Activated CD4-positive, alpha-beta T cell treated with anti-CD3 and anti-CD28 coated beads, Interleukin-2, amount 10 ng/mL, durations not matched to agents 7 days and 5 days (primary cell): ENCODE data around the gene LSAMP. TPM values are rescaled to one million over a fixed set of nuclear protein-coding genes. Genes with fewer than 3 reads are reported as not detected.

ENCODE experiments used
- CTCF ChIA-PET: fragments of 350-600 bp; sonication (Branson Sonifier 250); formaldehyde crosslinking; loops from one replicate; lab custom pipeline; 2021; ENCODE audit warnings: antibody characterized with exemption; lab: Charles Lee
- POLR2A ChIA-PET: fragments of 350-600 bp; sonication (Branson Sonifier 250); formaldehyde crosslinking; loops from one replicate; lab custom pipeline; 2021; ENCODE audit warnings: antibody characterized with exemption; lab: Charles Lee
- DNase-seq: peaks from one replicate; pipeline ENCODE4 v3.0.0-alpha.2; 2020
- H3K27ac Mint-ChIP-seq: one replicate; pipeline ENCODE4 v1.8.0; 2021; ENCODE audit warnings: mild to moderate bottlenecking, moderate library complexity, mixed read lengths
- H3K27me3 Mint-ChIP-seq: one replicate; pipeline ENCODE4 v1.8.0; 2021; ENCODE audit warnings: mixed read lengths
- H3K36me3 Mint-ChIP-seq: one replicate; pipeline ENCODE4 v1.8.0; 2021; ENCODE audit warnings: low read depth, mixed read lengths
- H3K4me1 Mint-ChIP-seq: one replicate; pipeline ENCODE4 v1.8.0; 2021; ENCODE audit warnings: mixed read lengths
- H3K4me3 Mint-ChIP-seq: one replicate; pipeline ENCODE4 v1.8.0; 2021; ENCODE audit warnings: mild to moderate bottlenecking, moderate library complexity, mixed read lengths
- H3K9me3 Mint-ChIP-seq: one replicate; pipeline ENCODE4 v1.8.0; 2021; ENCODE audit warnings: mixed read lengths
- total RNA-seq, 2 experiments: library from RNA; stranded (reverse); gene quantifications; one replicate each; pipeline ENCODE4 v1.2.3, GENCODE V29; 2021

Gene LSAMP
- total RNA-seq, 2 experiments from 2014 or later, result not detected

- no peaks in the 10 kb centered on the region for H3K27me3 Mint-ChIP-seq
- no peak overlapping the region for H3K27ac Mint-ChIP-seq
- H3K4me3 Mint-ChIP-seq, result no peak overlapping the region
- no peaks in the 10 kb centered on the region for H3K4me1 Mint-ChIP-seq
- no peak for DNase-seq
- ChIA-PET POLR2A (no interaction called here), CTCF (no interaction called here)
- H3K36me3 Mint-ChIP-seq, result no peaks in the 10 kb centered on the region
- no peaks in the 10 kb centered on the region for H3K9me3 Mint-ChIP-seq
Observed at GRCh38 chr3:115947325-115947724, 498.0 kb downstream of the LSAMP start.

GRCh38 chr3:115943579-115943978 lies 501.7 kb downstream of the LSAMP start:
- Mint-ChIP-seq H3K9me3 (no peaks in the 10 kb centered on the region), H3K27me3 (no peaks in the 10 kb centered on the region)

GRCh38 chr3:115937054-115937453 lies 508.2 kb downstream of the LSAMP start:
- POLR2A ChIA-PET, result no interaction called here

More at GRCh38 chr3:115943579-115943978, 501.7 kb downstream of the LSAMP start:
- Mint-ChIP-seq H3K4me3 (no peak overlapping the region), H3K36me3 (no peaks in the 10 kb centered on the region), H3K27ac (no peak overlapping the region), H3K4me1 (no peaks in the 10 kb centered on the region)
- DNase-seq, result no peak
- POLR2A ChIA-PET, result no interaction called here
- CTCF ChIA-PET, result no interaction called here

GRCh38 chr3:115932807-115933206 lies 512.5 kb downstream of the LSAMP start:
- H3K27ac Mint-ChIP-seq, result no peak overlapping the region

More at GRCh38 chr3:115937054-115937453, 508.2 kb downstream of the LSAMP start:
- CTCF ChIA-PET, result interaction anchor here (0.7 kb wide), 1 partner anchor 104 kb away, joined by 3 read pairs; no protein-coding TSS in a partner anchor
- no peak for DNase-seq
- H3K36me3 Mint-ChIP-seq, result no peaks in the 10 kb centered on the region
- no peak overlapping the region for H3K27ac Mint-ChIP-seq
- no peak overlapping the region for H3K4me3 Mint-ChIP-seq
- no peaks in the 10 kb centered on the region for H3K9me3 Mint-ChIP-seq
- H3K27me3 Mint-ChIP-seq, result no peaks in the 10 kb centered on the region
- no peaks in the 10 kb centered on the region for H3K4me1 Mint-ChIP-seq

GRCh38 chr3:115931581-115931980 lies 513.7 kb downstream of the LSAMP start:
- Mint-ChIP-seq H3K36me3 (no peaks in the 10 kb centered on the region), H3K9me3 (no peaks in the 10 kb centered on the region), H3K4me1 (no peaks in the 10 kb centered on the region), H3K27me3 (peaks cover 4% of the 10 kb centered on the region), H3K27ac (no peak overlapping the region), H3K4me3 (no peak overlapping the region)
- ChIA-PET CTCF (interaction anchor here (0.7 kb wide), 1 partner anchor 335 kb away, joined by 3 read pairs; no protein-coding TSS in a partner anchor), POLR2A (no interaction called here)
- no peak for DNase-seq

More at GRCh38 chr3:115932807-115933206, 512.5 kb downstream of the LSAMP start:
- Mint-ChIP-seq H3K4me3 (no peak overlapping the region), H3K9me3 (no peaks in the 10 kb centered on the region), H3K4me1 (no peaks in the 10 kb centered on the region), H3K27me3 (peaks cover 4% of the 10 kb centered on the region), H3K36me3 (no peaks in the 10 kb centered on the region)
- CTCF ChIA-PET, result no interaction called here
- POLR2A ChIA-PET, result no interaction called here
- DNase-seq, result no peak

GRCh38 chr3:115930922-115931321 lies 514.4 kb downstream of the LSAMP start:
- POLR2A ChIA-PET, result no interaction called here
- no peak for DNase-seq
- Mint-ChIP-seq H3K27me3 (peaks cover 4% of the 10 kb centered on the region), H3K27ac (no peak overlapping the region), H3K9me3 (no peaks in the 10 kb centered on the region), H3K4me1 (no peaks in the 10 kb centered on the region), H3K4me3 (no peak overlapping the region), H3K36me3 (no peaks in the 10 kb centered on the region)
- CTCF ChIA-PET, result no interaction called here

- Mint-ChIP-seq H3K4me1 (no peaks in the 10 kb centered on the region), H3K36me3 (no peaks in the 10 kb centered on the region), H3K9me3 (no peaks in the 10 kb centered on the region), H3K27ac (no peak overlapping the region), H3K4me3 (no peak overlapping the region), H3K27me3 (peaks cover 4% of the 10 kb centered on the region)
- no peak for DNase-seq
- POLR2A ChIA-PET, result no interaction called here
- CTCF ChIA-PET, result no interaction called here
Observed at GRCh38 chr3:115930168-115930567, 515.1 kb downstream of the LSAMP start.

GRCh38 chr3:115928376-115928775 lies 516.9 kb downstream of the LSAMP start:
- Mint-ChIP-seq H3K9me3 (no peaks in the 10 kb centered on the region), H3K27me3 (peaks cover 4% of the 10 kb centered on the region), H3K27ac (no peak overlapping the region), H3K36me3 (no peaks in the 10 kb centered on the region), H3K4me3 (no peak overlapping the region), H3K4me1 (no peaks in the 10 kb centered on the region)
- no peak for DNase-seq
- ChIA-PET POLR2A (no interaction called here), CTCF (no interaction called here)

GRCh38 chr3:115927197-115927596 lies 518.1 kb downstream of the LSAMP start:
- no peak overlapping the region for H3K27ac Mint-ChIP-seq
- DNase-seq, result no peak
- H3K9me3 Mint-ChIP-seq, result no peaks in the 10 kb centered on the region
- no peaks in the 10 kb centered on the region for H3K4me1 Mint-ChIP-seq
- CTCF ChIA-PET, result no interaction called here
- H3K27me3 Mint-ChIP-seq, result peaks cover 4% of the 10 kb centered on the region
- no peaks in the 10 kb centered on the region for H3K36me3 Mint-ChIP-seq
- no peak overlapping the region for H3K4me3 Mint-ChIP-seq
- POLR2A ChIA-PET, result no interaction called here

GRCh38 chr3:115922681-115923347 lies 522.5 kb downstream of the LSAMP start:
- no peak for DNase-seq
- H3K4me1 Mint-ChIP-seq, result no peaks in the 10 kb centered on the region
- POLR2A ChIA-PET, result no interaction called here
- CTCF ChIA-PET, result no interaction called here
- H3K9me3 Mint-ChIP-seq, result no peaks in the 10 kb centered on the region
- no peaks in the 10 kb centered on the region for H3K27me3 Mint-ChIP-seq
- no peak overlapping the region for H3K4me3 Mint-ChIP-seq
- no peak overlapping the region for H3K27ac Mint-ChIP-seq
- no peaks in the 10 kb centered on the region for H3K36me3 Mint-ChIP-seq

GRCh38 chr3:115921711-115922110 lies 523.6 kb downstream of the LSAMP start:
- Mint-ChIP-seq H3K36me3 (no peaks in the 10 kb centered on the region), H3K27ac (no peak overlapping the region), H3K9me3 (no peaks in the 10 kb centered on the region), H3K27me3 (no peaks in the 10 kb centered on the region), H3K4me1 (no peaks in the 10 kb centered on the region), H3K4me3 (no peak overlapping the region)
- ChIA-PET POLR2A (no interaction called here), CTCF (no interaction called here)
- DNase-seq, result no peak

GRCh38 chr3:115918900-115919299 lies 526.4 kb downstream of the LSAMP start:
- H3K27ac Mint-ChIP-seq, result no peak overlapping the region
- H3K4me1 Mint-ChIP-seq, result no peaks in the 10 kb centered on the region
- no peaks in the 10 kb centered on the region for H3K27me3 Mint-ChIP-seq
- no peaks in the 10 kb centered on the region for H3K9me3 Mint-ChIP-seq
- H3K4me3 Mint-ChIP-seq, result no peak overlapping the region
- ChIA-PET POLR2A (no interaction called here), CTCF (interaction anchor here (0.6 kb wide), 1 partner anchor 129 kb away, joined by 3 read pairs; no protein-coding TSS in a partner anchor)
- no peak for DNase-seq
- H3K36me3 Mint-ChIP-seq, result no peaks in the 10 kb centered on the region

GRCh38 chr3:115916866-115917265 lies 528.4 kb downstream of the LSAMP start:
- ChIA-PET POLR2A (no interaction called here), CTCF (no interaction called here)
- Mint-ChIP-seq H3K27ac (no peak overlapping the region), H3K36me3 (no peaks in the 10 kb centered on the region), H3K4me1 (no peaks in the 10 kb centered on the region), H3K4me3 (no peak overlapping the region), H3K9me3 (no peaks in the 10 kb centered on the region), H3K27me3 (no peaks in the 10 kb centered on the region)
- no peak for DNase-seq

GRCh38 chr3:115915061-115915460 lies 530.2 kb downstream of the LSAMP start:
- no peaks in the 10 kb centered on the region for H3K36me3 Mint-ChIP-seq
- no peak overlapping the region for H3K4me3 Mint-ChIP-seq
- DNase-seq, result no peak
- peaks cover 3% of the 10 kb centered on the region for H3K27me3 Mint-ChIP-seq
- no peaks in the 10 kb centered on the region for H3K4me1 Mint-ChIP-seq
- ChIA-PET CTCF (no interaction called here), POLR2A (no interaction called here)
- no peaks in the 10 kb centered on the region for H3K9me3 Mint-ChIP-seq
- no peak overlapping the region for H3K27ac Mint-ChIP-seq
